ENCODE data around the gene DCP2.

Gene DCP2

DNA sequence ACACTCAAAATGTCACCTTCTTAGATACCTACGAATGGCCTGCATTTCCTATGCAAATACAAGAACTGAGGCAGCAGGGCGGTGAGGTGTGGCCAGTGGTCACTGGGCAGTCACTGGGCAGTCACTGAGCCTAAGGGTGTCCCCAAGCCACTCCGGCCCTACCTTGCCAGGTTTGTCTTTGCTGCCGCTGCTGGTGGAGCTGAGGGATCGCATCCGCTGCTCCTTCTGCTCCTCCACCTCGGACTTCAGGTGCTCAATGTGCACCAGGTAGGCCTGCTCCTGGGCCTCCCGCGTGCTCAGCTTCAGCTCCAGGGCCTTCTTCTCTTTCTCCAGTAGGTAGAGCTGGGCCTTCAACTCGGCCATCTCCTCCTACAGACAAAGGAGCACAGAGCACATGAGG is 72.3 kb downstream of the DCP2 start:
- DNase-seq (ENCODE audit: low spot score in 2 of 2) = no peak
- in situ Hi-C loops (cut with MboI; ENCODE audit: low sequenced_read_pairs) = no loop called here
- no peak overlapping the region for H3K4me3 ChIP-seq
- H3K4me1 ChIP-seq = no peaks in the 10 kb centered on the region
- no peaks in the 10 kb centered on the region for H3K27me3 ChIP-seq (ENCODE audit: low read depth)
- H3K9me3 ChIP-seq = no peaks in the 10 kb centered on the region
- no peaks in the 10 kb centered on the region for H3K36me3 ChIP-seq (replicated peaks)

DNA sequence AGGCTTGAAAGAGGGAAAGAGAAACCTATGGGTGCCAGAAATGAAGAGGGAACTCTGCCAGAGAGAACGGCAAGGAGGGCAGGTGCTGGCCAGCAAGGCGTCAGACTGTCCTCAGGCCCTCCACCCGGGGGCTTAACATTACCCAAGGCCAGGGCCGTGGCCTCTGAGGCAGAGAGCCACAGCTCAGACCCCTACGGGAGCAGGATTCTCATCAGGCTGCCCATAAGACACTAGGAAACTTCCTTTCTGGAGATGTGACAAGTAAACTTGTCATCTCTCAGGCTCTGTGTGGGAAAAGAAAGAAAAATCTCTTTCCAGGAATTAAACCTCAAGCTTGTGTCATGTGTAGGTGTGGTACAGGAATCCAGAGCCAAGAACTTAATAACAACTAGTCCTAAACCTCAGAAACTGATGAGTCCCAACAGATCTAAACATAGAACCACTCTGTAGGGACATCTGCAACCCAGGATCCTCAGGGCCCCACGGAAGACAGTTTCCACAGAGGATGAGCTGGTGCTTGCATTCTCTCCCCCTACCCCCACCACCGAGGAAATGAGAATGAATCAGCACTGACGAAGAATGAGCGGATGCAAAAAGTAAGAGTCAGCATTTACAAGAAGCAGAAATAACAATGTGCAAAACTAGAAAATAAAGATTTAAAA is 74.3 kb downstream of the DCP2 start:
- Histone ChIP-seq H3K9me3 (no peaks in the 10 kb centered on the region), H3K4me1 (no peaks in the 10 kb centered on the region), H3K4me3 (no peak overlapping the region), H3K36me3 (replicated peaks) (no peaks in the 10 kb centered on the region), H3K27me3 (ENCODE audit: low read depth) (no peaks in the 10 kb centered on the region)
- DNase-seq (ENCODE audit: low spot score in 2 of 2) = no peak
- in situ Hi-C loops (cut with MboI; ENCODE audit: low sequenced_read_pairs) = no loop called here

DNA sequence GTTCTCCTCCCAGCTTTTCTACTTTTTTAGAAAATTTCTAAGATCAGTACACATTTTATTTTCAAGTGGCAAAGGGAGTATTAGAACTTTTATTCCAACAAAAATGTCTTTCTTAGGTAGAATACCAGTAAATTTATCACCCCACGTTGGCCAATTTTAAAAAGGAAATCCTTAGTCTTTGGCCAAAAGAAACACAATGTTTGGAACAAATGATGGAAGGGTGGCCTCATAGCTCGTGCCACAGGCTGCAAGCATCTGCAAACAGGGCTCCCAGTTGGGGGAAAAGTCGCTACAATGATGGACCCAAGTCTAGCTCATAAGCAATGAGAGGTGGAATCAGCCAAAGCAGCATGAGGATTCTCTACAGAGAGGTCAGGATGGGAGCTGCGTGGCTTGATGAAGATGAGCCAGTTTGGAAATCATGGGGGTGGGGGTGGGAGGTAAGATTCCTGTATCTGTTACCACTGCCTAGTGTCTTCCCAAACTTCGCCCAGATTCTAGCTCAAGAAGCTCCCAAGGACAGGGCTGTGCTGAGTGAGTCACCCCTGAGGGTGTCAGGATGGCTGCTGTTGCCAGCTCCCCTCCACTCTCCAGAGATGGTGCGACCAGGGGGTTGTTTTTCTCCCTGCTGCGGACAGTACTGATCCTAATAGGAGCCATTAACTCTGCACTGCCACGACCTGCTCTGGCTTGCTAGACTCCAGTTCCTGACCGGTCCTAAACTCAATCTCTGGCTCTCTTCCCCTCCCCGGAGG is 75.6 kb downstream of the DCP2 start:
- no peak for DNase-seq (ENCODE audit: low spot score in 2 of 2)
- no peak overlapping the region for H3K4me3 ChIP-seq
- in situ Hi-C loops (cut with MboI; ENCODE audit: low sequenced_read_pairs) = no loop called here
- no peaks in the 10 kb centered on the region for H3K27me3 ChIP-seq (ENCODE audit: low read depth)
- H3K9me3 ChIP-seq = no peaks in the 10 kb centered on the region
- no peaks in the 10 kb centered on the region for H3K4me1 ChIP-seq
- no peaks in the 10 kb centered on the region for H3K36me3 ChIP-seq (replicated peaks)

- Histone ChIP-seq H3K4me3 (no peak overlapping the region), H3K4me1 (no peaks in the 10 kb centered on the region), H3K9me3 (no peaks in the 10 kb centered on the region), H3K27me3 (ENCODE audit: low read depth) (no peaks in the 10 kb centered on the region), H3K36me3 (replicated peaks) (no peaks in the 10 kb centered on the region)
- DNase-seq (ENCODE audit: low spot score in 2 of 2) = no peak
- in situ Hi-C loops (cut with MboI; ENCODE audit: low sequenced_read_pairs) = no loop called here
Observed at GRCh38 chr5:113053511-113053995, 77.0 kb downstream of the DCP2 start.

DNA sequence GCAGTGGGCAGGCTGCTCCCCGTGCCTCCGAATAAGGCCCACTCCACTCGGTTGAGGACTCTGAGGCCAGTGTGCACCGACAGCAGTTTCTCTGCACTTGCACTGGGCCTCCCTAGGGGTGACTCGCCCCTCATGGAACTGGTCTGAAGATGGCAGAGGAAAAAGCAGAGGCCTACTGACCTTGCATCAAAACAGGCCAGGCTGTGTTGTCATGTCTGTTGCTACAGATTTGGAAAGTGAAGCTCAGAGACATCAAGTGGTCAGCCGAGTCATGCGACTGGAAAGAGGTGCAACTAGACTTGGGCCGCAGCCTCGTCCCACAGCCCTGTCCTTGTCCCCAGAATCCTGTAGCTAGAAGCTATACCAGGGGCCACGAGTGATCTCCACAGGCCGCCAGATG is 78.3 kb downstream of the DCP2 start:
- DNase-seq (ENCODE audit: low spot score in 2 of 2) = no peak
- Histone ChIP-seq H3K4me1 (peaks cover 12% of the 10 kb centered on the region), H3K36me3 (replicated peaks) (no peaks in the 10 kb centered on the region), H3K4me3 (no peak overlapping the region), H3K27me3 (ENCODE audit: low read depth) (no peaks in the 10 kb centered on the region), H3K9me3 (no peaks in the 10 kb centered on the region)
- in situ Hi-C loops (cut with MboI; ENCODE audit: low sequenced_read_pairs) = no loop called here

DNA sequence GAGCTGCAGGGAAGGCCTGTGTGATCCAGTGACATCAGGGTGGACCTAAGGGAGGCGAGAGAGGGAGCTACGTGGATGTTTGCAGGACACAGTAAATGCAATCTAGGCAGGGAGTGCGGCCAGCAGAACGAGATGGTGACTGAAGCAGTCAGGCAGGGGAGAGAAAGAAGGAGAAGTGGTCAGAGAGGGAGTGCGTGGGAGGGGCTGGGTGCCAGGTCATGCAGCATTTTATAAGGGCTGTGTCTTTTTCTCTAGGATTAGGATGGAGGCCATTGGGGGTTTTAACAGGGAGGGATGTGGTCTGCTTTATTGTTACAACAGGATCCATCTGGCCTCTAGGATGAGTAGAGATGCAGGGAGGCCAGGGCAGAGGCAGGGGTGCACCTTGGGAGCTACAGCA is 80.4 kb downstream of the DCP2 start:
- in situ Hi-C loops (cut with MboI; ENCODE audit: low sequenced_read_pairs) = no loop called here
- DNase-seq (ENCODE audit: low spot score in 2 of 2) = no peak
- Histone ChIP-seq H3K36me3 (replicated peaks) (no peaks in the 10 kb centered on the region), H3K9me3 (no peaks in the 10 kb centered on the region), H3K4me1 (peaks cover 12% of the 10 kb centered on the region), H3K4me3 (no peak overlapping the region), H3K27me3 (ENCODE audit: low read depth) (no peaks in the 10 kb centered on the region)

GRCh38 chr5:113057557-113057984 is 81.0 kb downstream of the DCP2 start:
- no peak for DNase-seq (ENCODE audit: low spot score in 2 of 2)
- peaks cover 12% of the 10 kb centered on the region for H3K4me1 ChIP-seq
- H3K36me3 ChIP-seq (replicated peaks) = no peaks in the 10 kb centered on the region
- no peaks in the 10 kb centered on the region for H3K9me3 ChIP-seq
- H3K27me3 ChIP-seq (ENCODE audit: low read depth) = no peaks in the 10 kb centered on the region
- in situ Hi-C loops (cut with MboI; ENCODE audit: low sequenced_read_pairs) = no loop called here
- H3K4me3 ChIP-seq = no peak overlapping the region

DNA sequence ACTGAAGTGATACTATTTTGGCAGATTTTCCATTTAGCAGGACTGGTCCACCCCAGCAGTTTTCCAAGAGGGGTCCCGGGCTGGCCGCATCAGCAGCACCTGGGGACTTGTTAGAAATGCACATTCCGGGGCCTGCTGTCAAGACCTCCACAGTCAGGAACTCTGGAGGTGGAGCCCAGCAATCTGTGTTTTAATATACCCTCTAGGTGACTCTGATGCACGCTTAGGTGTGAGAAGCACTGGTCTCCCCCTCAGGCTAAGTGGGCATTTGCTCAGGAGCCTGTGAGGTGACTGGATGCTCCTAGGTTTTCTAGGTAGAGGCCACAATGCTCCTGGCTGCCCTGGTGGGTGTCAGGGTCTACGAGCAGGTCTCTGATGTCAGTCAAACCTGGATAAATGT is 81.7 kb downstream of the DCP2 start:
- Histone ChIP-seq H3K36me3 (replicated peaks) (no peaks in the 10 kb centered on the region), H3K4me1 (peaks cover 12% of the 10 kb centered on the region), H3K27me3 (ENCODE audit: low read depth) (no peaks in the 10 kb centered on the region), H3K4me3 (no peak overlapping the region), H3K9me3 (no peaks in the 10 kb centered on the region)
- DNase-seq (ENCODE audit: low spot score in 2 of 2) = no peak
- in situ Hi-C loops (cut with MboI; ENCODE audit: low sequenced_read_pairs) = no loop called here

GRCh38 chr5:113058706-113059226 is 82.2 kb downstream of the DCP2 start:
- in situ Hi-C loops (cut with MboI; ENCODE audit: low sequenced_read_pairs) = no loop called here
- Histone ChIP-seq H3K36me3 (replicated peaks) (no peaks in the 10 kb centered on the region), H3K4me3 (no peak overlapping the region), H3K9me3 (no peaks in the 10 kb centered on the region), H3K27me3 (ENCODE audit: low read depth) (no peaks in the 10 kb centered on the region), H3K4me1 (peaks cover 12% of the 10 kb centered on the region)
- DNase-seq (ENCODE audit: low spot score in 2 of 2) = no peak

- Histone ChIP-seq H3K4me3 (no peak overlapping the region), H3K27me3 (ENCODE audit: low read depth) (no peaks in the 10 kb centered on the region), H3K4me1 (peaks cover 12% of the 10 kb centered on the region), H3K9me3 (no peaks in the 10 kb centered on the region), H3K36me3 (replicated peaks) (no peaks in the 10 kb centered on the region)
- peak; percentile 70 to 87 for DNase-seq (ENCODE audit: low spot score in 2 of 2)
- in situ Hi-C loops (cut with MboI; ENCODE audit: low sequenced_read_pairs) = no loop called here
Observed at GRCh38 chr5:113059232-113060040, 82.8 kb downstream of the DCP2 start.

- Histone ChIP-seq H3K9me3 (no peaks in the 10 kb centered on the region), H3K36me3 (replicated peaks) (no peaks in the 10 kb centered on the region)
- in situ Hi-C loops (cut with MboI; ENCODE audit: low sequenced_read_pairs) = no loop called here
Observed at GRCh38 chr5:113060408-113061025, 83.9 kb downstream of the DCP2 start.

GRCh38 chr5:113061846-113062780 is 85.5 kb downstream of the DCP2 start:
- Histone ChIP-seq H3K4me1 (peaks cover 12% of the 10 kb centered on the region), H3K4me3 (no peak overlapping the region), H3K9me3 (no peaks in the 10 kb centered on the region), H3K36me3 (replicated peaks) (no peaks in the 10 kb centered on the region), H3K27me3 (ENCODE audit: low read depth) (no peaks in the 10 kb centered on the region)
- DNase-seq (ENCODE audit: low spot score in 2 of 2) = no peak
- in situ Hi-C loops (cut with MboI; ENCODE audit: low sequenced_read_pairs) = no loop called here

More at GRCh38 chr5:113060408-113061025, 83.9 kb downstream of the DCP2 start:
- no peak for DNase-seq (ENCODE audit: low spot score in 2 of 2)
- H3K4me1 ChIP-seq = peaks cover 12% of the 10 kb centered on the region
- H3K27me3 ChIP-seq (ENCODE audit: low read depth) = no peaks in the 10 kb centered on the region
- H3K4me3 ChIP-seq = no peak overlapping the region

All from HAP-1 (cell line).